Stimulated activated CD8-positive, alpha-beta memory T cell treated with anti-CD3 and anti-CD28 coated beads, Interleukin-15, amount 100 ng/mL, for 4 hours (primary cell): ENCODE results near the gene GRK7.

ENCODE experiments used
- DNase-seq, 2 donors: peaks; one replicate each; pipeline ENCODE4 v3.0.0-alpha.2; 2020; ENCODE audit warnings: low read depth in 2 of 2

Gene GRK7, protein sequence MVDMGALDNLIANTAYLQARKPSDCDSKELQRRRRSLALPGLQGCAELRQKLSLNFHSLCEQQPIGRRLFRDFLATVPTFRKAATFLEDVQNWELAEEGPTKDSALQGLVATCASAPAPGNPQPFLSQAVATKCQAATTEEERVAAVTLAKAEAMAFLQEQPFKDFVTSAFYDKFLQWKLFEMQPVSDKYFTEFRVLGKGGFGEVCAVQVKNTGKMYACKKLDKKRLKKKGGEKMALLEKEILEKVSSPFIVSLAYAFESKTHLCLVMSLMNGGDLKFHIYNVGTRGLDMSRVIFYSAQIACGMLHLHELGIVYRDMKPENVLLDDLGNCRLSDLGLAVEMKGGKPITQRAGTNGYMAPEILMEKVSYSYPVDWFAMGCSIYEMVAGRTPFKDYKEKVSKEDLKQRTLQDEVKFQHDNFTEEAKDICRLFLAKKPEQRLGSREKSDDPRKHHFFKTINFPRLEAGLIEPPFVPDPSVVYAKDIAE (N-terminal part only)

GRCh38 chr3:141763088-141763750 lies at the start of gene GRK7:
TSS of gene GRK7 (plus strand) at chr3:141763408. CDS start at chr3:141778285, 14,877 bp downstream.
- DNase-seq, result no peak

DNA sequence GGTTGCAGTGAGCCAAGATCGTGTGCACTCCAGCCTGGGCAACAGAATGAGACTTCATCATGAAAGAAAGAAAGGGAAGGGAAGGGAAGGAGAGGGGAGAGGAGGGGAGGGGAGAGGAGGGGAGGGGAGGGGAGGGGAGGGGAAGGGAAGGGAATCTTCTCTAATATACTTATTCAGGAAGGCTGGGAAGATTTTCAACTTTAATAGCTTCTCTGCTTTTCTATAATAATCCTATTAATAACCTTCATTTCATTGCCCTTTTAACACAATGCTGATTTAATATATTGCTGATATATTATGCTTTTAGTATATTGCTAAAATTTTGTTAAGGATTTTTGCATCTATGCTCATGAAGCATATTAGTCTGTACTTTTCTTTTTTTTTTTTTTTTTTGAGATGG lies 48.5 kb upstream of the GRK7 start:
- DNase-seq, result no peak

DNA sequence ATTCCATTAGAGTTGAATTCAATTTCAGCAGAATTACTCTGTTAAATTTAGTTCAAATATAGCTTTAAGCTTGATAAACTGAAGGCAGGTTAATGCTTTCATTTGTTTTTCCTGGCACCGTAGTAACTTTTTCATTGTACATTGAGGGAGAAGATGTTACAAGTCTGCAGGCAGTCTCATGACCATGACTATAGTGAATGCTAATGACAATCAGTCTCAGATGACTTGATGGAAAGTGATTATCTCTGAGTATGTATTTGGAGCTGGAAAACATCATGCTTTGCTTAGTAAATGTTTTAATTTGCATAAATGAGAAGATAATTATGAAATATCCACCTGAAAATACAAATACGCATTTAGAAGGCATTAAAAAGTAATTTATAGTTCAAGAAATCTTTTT lies 41.1 kb upstream of the GRK7 start:
- no peak for DNase-seq

DNA sequence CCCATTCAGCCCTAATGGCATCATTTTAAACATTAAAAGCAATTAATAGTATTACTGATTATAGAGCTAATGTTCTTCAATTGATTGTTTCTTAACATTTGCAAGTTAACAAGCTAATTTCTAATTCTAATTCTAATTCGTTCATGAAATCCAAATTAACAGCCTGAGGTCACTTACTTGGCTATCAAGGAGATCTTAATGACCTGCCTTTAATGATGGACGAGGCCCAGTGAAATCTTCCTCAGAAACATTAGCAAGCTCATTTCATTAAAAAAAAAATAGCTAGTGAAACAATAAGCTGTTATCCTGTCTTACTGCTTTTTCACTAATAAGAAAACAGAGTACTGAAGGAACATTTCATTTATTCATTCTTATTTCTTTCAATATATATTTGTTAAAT lies 40.6 kb upstream of the GRK7 start:
- DNase-seq, result no peak

DNA sequence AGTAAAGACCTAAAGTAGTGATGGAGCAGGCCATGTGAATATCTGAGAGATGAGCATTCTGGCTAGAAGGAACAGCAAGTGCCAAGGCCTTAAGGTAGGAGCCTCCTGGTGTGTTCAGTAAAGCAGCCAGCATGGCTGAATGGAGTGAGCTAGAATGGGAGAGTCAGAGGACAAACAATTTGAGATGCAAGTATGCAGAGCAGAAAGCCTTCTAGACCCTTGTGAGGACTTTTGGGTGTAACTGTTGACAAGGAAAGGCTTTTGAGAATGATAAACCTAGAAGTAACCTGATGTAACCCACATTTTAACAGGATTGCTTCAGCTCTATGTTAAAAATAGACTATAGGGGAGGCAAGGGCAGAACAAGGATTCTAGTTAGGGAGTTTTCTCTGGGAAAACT lies 40.0 kb upstream of the GRK7 start:
- no peak for DNase-seq

DNA sequence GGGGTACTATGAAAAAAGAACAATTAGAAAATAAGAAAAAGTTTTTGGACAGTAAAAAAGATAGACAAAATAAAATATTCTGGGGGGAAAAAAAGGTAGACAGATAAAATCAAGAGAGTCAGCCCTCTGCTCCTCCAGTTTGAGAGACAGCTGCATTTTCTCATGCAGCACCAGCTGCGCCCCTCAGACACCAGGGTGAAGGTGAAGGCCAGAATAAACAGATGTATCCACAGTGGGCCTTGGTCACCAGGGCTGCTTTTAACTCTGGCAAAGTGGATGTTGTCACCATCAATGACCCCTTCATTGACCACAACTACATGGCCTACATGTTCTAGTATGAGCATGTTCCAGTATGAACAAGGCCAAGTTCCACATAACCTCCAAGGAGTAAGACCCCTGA lies 39.0 kb upstream of the GRK7 start:
- no peak for DNase-seq

DNA sequence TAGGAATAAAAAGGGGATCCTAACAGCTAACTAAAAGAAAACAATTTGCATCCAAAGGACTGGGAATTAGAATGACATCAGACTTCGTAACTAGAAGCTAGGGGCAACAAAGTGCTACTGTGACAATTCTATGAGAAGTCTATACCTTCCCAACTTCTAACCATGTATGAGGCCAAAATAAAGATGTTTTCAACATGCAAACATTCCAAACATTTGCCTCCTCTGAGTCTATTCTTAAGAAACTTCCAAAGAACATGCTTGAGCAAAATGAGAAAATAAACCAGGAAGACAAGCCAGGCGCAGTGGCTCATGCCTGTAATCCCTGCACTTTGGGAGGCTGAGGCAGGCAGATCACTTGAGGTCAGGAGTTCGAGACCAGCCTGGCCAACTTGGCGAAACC lies 38.2 kb upstream of the GRK7 start:
- no peak for DNase-seq

DNA sequence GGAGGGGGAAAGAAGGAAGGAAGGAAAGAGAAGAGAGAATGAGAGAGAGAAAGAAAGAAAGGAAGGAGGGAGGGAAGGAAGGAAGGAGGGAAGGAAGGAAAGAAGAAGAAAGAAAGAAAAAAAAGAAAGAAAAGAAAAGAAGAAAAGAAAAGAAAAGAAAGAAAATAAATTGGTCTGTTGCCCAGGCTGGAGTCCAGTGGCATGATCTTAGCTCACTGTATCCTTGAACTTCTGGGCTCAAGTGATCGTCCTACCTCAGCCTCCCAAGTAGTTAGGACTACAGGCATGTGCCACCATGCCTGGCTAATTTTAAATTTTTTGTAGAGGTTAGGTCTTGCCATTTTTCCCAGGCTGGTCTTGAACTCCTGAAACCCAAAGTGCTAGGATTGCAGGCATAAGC lies 36.7 kb upstream of the GRK7 start:
- DNase-seq, result no peak

DNA sequence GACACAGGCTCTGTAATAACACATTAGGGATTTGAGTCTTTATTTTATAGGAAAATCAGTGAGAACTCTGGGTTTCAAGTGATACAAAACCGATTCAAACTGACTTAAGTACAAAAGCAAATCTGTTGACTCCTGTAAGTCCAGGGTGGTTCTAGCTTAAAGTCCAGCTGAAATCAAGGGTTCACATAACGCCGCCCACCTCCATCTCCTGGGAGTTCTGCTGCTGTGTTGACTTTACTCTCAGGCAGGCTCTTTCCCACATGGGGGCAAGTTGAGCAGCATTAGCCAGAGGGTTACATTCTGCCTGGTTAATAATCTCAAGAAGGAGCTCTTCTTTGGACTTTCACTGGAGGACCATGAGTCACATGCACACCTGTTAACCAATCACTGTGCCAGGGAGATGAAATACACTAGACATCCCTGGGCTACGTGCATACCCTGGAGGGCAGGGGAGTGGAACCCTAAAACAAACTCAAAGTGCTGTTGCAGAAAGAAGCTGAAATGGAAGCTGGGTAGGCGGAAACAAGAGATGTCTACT lies 34.8 kb upstream of the GRK7 start:
- DNase-seq, result no peak

DNA sequence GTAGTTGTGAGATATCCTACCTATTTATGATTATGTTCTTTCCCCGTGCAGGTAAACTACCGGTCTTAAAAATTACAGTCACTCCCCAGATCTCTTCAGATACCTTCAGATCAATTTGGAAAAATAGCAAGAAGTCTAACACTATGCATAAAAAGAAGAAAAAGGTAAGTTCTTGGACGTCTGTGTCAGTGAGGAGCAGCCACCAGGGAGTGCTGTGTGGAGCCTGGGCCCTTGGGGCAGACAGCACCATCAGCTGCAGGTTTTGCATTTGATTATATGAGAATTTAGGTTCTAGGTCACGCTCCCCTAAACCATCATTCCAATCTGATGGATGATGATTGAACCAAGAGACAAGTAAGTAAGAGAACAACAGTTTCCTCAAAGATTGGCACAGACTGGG lies 34.0 kb upstream of the GRK7 start:
- no peak for DNase-seq

DNA sequence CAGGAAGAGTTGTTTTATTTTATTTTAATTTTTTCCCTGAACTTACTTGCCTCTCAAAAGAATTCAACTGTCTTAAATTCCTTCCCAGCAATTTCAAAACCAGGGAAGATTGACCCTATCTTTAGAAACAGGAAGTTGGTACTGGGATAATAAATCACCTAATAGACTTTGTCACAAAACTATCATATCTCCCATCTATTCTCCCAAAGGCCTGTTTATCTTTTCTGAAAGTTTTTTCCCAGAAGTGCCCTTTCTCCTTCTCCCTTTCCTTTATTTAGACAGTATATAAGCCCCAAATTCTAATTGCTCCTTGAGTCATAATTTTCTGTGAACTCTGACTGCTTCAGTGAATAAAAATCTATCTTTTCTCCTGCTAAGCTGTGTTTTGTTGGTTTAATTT lies 28.0 kb upstream of the GRK7 start:
- no peak for DNase-seq

DNA sequence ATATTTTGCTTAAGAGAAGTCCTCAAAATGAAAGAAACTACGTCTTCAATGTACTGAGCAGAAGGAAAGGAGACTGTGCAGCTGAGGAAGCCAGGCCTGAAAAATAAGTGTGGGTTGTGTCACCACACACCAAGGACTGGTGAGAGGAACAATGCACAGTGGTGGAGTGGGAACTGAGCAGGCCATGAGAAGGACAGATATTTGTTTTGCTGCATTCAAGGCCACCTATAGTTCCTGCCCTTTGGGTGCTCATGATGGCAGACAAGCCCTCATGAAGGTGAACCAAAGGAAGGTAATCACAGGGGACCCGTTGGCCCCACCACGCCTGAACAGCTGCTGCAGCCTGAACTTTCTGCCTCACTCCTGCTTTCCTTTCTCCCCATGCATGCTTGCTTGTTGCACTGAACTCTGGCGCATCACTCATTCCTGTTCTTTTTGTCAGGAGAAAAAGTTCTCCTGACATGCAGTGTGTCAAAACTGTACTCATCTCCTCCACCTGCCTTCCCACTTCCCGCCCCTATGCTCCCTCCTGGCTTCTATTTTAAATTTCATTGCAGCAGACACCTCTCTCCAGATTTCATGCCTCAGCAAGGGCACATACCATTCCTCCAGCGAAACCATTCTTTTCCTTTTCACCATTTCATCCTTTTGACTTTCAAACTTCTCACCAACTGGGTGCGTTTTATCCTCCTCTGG lies 27.3 kb upstream of the GRK7 start:
- no peak for DNase-seq

- DNase-seq, result no peak
These were observed 26.1 kb upstream of the GRK7 start for GRCh38 chr3:141737093-141737492.

DNA sequence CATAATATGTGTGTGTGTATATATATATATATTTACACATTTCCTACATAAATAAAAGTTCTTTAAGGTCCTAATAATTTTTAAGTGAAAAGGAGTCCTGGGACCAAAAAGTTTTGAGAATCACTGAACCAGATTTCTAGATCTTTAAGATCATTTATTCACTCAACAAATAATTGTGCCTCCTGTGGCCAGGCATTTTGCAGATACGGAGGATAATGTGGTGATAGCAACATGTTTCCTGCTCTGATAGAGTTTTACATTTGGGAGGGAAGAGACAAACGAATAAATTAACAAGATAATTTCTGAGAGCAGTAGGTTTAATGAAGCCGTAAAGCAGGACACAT lies 25.6 kb upstream of the GRK7 start:
- DNase-seq, result no peak

DNA sequence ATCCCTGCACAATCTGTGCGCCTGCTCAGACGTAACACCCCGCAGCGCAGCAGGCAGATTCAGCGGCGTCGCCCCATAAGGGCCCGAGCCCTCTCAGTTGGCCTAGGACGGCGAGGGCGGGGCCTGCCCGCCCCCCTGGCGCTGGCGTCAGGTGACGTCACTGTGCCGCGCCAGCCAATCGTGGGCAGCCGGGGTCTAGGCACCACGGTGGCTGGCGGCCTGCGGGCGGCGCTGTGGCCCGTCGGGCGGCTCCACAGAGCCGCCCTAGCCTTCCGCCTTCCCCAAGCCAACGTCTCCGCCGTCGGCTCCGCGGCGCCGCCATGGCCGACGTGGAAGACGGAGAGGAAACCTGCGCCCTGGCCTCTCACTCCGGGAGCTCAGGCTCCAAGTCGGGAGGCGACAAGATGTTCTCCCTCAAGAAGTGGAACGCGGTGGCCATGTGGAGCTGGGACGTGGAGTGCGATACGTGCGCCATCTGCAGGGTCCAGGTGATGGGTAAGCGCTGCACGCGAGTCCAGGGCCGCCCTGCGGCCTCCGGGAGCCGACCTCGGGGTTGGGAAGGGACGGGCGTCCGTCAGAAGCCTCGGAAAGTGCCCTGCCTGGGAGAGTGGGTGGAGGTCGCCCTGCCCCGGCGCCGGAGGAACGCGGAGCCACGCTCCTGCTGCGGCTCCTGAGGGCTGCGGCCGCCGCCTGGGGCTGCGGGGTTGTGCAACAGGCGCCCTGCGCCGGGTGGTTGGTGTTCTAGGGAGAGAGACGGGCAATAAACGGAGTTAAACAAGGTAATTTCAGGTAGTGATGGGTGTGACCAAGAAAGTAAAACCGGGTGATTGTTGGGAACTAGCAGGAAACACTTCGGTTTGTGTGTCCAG lies 25.0 kb upstream of the GRK7 start, which contains the start of gene RNF7:
Gene RNF7, plus strand, starts transcription at position 277 of the 869 bp plus-strand sequence. Its CDS starts 44 bp downstream, at position 321.
- DNase-seq, result peak; percentile 92 to 96

- DNase-seq, result no peak
These were observed 24.3 kb upstream of the GRK7 start for GRCh38 chr3:141738891-141739363.

DNA sequence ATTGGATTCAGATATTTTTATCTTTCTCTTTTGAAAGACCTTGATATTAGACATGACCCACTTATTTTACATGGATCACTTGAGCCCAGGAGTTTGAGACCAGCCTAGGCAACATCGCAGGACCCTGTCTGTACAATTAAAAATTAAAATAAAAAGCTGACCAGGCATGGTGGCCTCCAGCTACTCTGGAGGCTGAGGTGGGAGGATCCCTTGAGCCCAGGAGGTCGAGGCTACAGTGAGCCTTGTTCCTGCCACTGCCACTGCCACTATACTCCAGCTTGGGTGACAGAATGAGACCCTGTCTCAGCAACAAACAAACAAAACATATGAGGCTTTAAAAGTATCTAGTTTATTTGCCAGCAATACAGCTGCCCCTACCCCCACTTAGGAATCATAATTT lies 23.5 kb upstream of the GRK7 start:
- no peak for DNase-seq

DNA sequence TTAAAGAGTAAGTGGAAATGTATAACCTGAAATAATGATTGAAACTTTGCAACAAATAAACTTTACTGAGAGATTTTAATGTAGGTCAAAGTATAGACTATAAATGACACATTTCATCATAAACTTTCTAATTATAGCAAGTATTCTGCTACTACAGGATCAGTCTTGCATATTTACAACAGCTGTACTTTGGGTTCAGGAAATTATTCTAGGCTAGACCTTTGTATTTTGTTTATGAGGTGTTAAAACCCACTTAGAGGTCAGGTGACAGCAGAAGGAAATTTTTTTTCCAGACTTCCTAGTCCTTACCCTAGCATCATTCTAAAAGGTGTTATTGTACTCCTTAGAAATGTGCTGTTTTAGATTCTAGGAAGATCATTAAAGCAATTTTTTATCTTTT lies 22.9 kb upstream of the GRK7 start:
- no peak for DNase-seq

DNA sequence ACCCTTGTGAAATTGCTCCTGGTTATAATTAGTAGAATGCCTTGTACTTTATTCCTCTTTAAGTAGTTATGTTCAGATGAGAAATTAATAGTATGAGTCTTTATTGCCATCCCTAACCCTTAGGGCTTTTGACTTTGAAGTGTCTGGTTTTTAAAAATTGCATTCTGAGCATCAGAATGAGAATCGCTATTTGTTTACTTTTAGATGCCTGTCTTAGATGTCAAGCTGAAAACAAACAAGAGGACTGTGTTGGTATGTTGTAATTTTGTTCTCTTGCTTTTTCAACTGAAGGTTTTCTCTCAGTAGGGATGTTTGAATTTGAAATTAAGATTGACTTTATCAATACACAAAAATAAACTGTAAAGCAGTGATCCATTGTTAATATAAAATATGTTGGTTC lies 19.9 kb upstream of the GRK7 start:
- DNase-seq, result no peak

GRCh38 chr3:141746962-141747361 lies 16.2 kb upstream of the GRK7 start:
- no peak for DNase-seq

- no peak for DNase-seq
These were observed 9.8 kb upstream of the GRK7 start for GRCh38 chr3:141753399-141753798.
